Activated naive CD8-positive, alpha-beta T cell treated with anti-CD3 and anti-CD28 coated beads, Interleukin-2, amount 50 U/mL, for 24 hours (primary cell): ENCODE data around the gene CBFA2T3.

Source experiments
- ATAC-seq: fragments of 150-1000 bp; cut with Tn5 transposase; one replicate; pipeline ENCODE4 v1.10.0; 2021
- DNase-seq: peaks from one replicate; pipeline ENCODE4 v3.0.0; 2021
- H3K27ac Mint-ChIP-seq: one replicate; pipeline ENCODE4 v1.8.0; 2021; ENCODE audit warnings: mild to moderate bottlenecking, mixed read lengths
- H3K27me3 Mint-ChIP-seq: one replicate; pipeline ENCODE4 v1.8.0; 2021; ENCODE audit warnings: mixed read lengths
- H3K36me3 Mint-ChIP-seq: one replicate; pipeline ENCODE4 v1.8.0; 2021; ENCODE audit warnings: low read depth, mixed read lengths
- H3K4me1 Mint-ChIP-seq: one replicate; pipeline ENCODE4 v1.8.0; 2021; ENCODE audit warnings: mixed read lengths
- H3K4me3 Mint-ChIP-seq: one replicate; pipeline ENCODE4 v1.8.0; 2021; ENCODE audit warnings: mild to moderate bottlenecking, moderate library complexity, mixed read lengths
- H3K9me3 Mint-ChIP-seq: one replicate; pipeline ENCODE4 v1.8.0; 2021; ENCODE audit warnings: mixed read lengths

CBFA2T3 gene

DNA sequence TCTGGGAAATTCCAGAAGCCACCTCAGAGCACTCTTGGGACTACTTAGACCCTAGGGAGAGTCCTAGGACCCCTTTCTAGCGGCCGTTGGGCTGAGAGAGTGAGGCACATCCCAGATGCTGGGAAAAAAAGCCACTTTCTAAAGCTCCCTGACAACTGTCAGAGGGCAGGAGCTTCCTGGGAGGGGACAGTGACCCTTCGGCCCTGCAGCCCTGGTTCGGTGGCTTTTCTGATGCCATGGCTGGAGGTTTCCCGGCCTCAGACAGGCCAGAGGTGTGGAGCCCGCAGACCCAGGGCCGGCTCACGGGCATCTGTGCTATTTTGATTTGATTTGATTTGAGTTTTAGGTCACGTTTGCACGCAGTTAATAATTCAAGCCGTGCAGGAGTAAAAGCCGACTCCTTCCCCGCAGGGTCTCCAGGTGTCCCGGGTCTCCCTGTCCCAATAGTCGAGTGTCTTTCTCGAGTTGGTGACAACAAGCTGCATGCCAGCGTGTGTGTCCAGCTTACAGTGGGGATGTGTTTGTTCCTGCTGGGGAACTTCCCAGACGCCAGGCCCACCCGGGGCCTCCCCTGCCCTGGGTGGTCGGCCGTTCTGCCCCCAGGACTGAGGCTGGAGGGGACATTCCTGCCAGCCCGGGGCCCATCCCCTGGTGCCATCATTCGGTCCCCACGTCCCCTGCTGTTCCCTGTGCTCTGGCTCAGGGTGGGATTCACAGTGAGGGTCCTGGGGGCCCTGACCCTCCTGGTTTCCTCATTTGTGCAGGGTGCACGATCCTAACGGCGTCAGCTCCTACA, 1.0 kb upstream of the CBFA2T3 start:
- peaks cover 17% of the 10 kb centered on the region for H3K27me3 Mint-ChIP-seq
- no peak overlapping the region for H3K27ac Mint-ChIP-seq
- no peak overlapping the region for H3K4me3 Mint-ChIP-seq
- no peaks in the 10 kb centered on the region for H3K36me3 Mint-ChIP-seq
- ATAC-seq (no peak), DNase-seq (no peak)
- peaks cover 10% of the 10 kb centered on the region for H3K4me1 Mint-ChIP-seq
- no peaks in the 10 kb centered on the region for H3K9me3 Mint-ChIP-seq

DNA sequence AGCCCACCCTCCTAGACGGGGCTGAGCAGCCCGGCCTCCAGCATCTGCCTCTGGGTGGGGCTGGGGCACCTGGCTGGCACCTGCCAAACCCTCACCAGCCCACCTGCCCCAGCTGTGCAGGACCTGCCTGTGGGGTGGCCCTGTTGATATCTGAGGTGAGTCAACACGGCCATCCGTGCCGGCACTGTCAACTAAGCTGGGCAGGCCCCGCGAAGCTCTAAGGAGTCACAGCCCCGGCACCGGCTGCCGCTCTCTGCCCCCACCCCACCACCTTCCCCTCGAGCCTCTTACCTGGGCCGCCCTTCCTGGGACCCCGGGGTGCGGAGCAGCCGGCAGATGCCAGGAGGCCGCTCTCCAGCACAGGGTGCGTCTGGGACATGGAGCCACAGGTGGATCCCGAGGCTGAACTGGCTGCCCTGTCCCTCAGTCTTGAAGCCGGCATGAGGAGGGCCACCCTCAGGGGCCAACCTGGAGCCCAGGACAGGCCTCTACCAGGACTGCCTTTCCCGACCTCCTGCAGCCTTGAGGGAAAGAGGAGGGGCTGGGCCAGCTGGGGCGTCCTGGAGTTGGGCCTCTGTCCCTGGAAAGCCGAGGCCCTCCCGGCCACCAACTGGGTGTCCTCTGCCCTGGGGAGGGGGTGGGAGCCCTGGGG, 515 bp downstream of the CBFA2T3 start:
- H3K4me3 Mint-ChIP-seq = peak overlapping the region; percentile 36
- DNase-seq (no peak), ATAC-seq (peak; percentile 14)
- H3K4me1 Mint-ChIP-seq = peaks cover 7% of the 10 kb centered on the region
- H3K27ac Mint-ChIP-seq = no peak overlapping the region
- no peaks in the 10 kb centered on the region for H3K9me3 Mint-ChIP-seq
- H3K36me3 Mint-ChIP-seq = no peaks in the 10 kb centered on the region
- H3K27me3 Mint-ChIP-seq = peaks cover 17% of the 10 kb centered on the region

- Mint-ChIP-seq H3K9me3 (no peaks in the 10 kb centered on the region), H3K4me3 (peak overlapping the region; percentile 47), H3K27me3 (peaks cover 17% of the 10 kb centered on the region), H3K4me1 (peaks cover 7% of the 10 kb centered on the region), H3K27ac (no peak overlapping the region), H3K36me3 (no peaks in the 10 kb centered on the region)
- no peak for ATAC-seq
- DNase-seq = no peak
Observed at GRCh38 chr16:88975511-88976061, 1.4 kb downstream of the CBFA2T3 start.

- Mint-ChIP-seq H3K4me1 (peaks cover 7% of the 10 kb centered on the region), H3K27ac (no peak overlapping the region), H3K36me3 (no peaks in the 10 kb centered on the region), H3K27me3 (peaks cover 17% of the 10 kb centered on the region), H3K4me3 (peak overlapping the region; percentile 47), H3K9me3 (no peaks in the 10 kb centered on the region)
- no peak for DNase-seq
- ATAC-seq = no peak
Observed at GRCh38 chr16:88974916-88975215, 2.1 kb downstream of the CBFA2T3 start.

DNA sequence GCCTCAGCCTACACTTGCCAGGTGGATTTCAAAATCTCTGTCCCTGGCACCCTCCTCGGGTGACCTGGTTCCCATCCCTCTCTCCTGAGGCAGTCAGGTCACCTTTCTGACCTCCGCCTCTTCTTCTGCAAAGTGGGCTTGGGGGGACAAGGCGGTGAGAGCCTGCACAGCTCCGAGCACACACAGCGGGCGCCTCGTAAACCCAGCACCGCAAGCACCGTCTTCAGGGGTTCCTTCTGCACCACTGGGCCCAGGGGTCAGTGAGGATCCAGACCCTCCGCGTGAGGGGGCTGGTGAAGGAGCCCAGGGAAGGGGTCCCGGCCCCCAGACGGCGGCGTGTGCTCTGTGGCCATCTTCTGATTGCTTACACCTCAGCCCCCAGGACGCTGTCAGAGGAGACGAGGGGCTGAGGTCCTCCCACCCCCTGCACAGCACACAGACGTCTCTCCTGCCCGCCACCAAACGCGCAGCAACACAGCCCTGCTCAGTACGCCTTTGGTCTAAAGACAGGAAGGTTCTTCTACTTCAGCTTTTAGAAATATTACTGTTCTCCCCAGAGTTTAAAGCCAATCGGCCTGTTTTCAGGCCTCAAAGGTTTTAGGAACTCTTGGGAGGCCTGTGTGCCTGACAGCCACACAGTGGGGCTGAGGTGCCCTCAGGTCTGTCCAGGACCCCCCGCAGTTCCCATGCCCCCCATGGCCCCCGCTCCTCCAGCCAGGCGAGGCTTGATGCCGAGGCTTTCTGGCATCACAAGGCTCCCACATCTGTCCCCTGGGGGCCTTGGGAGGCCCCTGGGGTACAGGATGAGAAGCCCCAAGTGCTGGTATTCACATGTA, 2.7 kb downstream of the CBFA2T3 start:
- H3K36me3 Mint-ChIP-seq = no peaks in the 10 kb centered on the region
- no peak for DNase-seq
- no peaks in the 10 kb centered on the region for H3K9me3 Mint-ChIP-seq
- H3K27ac Mint-ChIP-seq = no peak overlapping the region
- peaks cover 17% of the 10 kb centered on the region for H3K27me3 Mint-ChIP-seq
- no peak for ATAC-seq
- peaks cover 6% of the 10 kb centered on the region for H3K4me1 Mint-ChIP-seq
- H3K4me3 Mint-ChIP-seq = no peak overlapping the region

DNA sequence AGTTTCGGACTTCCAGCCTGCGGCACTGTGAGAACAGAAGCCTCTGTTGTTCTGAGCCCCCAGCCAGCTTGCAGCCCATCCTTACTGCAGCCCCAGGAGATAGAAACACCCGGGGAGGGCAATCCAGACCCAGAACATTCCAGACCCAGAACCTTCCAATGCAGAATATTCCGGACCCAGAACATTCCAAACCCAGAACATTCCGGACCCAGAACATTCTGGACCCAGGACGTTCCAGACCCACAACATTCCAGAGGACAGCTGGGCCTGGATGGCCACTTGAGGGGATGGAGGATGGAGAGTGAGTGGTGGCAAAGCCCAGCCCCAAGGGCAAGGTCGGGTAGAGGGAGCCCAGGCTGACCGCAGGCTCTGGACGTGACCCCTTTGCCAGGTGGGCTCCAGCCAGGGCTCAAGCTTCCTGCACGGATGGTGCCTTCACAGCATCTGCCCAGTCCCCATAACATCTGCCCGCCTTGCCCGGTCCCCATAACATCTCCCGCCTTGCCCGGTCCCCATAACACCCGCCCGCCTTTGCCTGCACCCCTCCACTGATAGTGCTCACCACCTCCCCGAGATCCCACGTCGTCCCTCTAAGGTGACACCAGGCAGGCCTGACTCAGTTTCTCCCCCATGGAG, 3.5 kb downstream of the CBFA2T3 start:
- Mint-ChIP-seq H3K27ac (no peak overlapping the region), H3K36me3 (no peaks in the 10 kb centered on the region), H3K9me3 (no peaks in the 10 kb centered on the region), H3K27me3 (peaks cover 15% of the 10 kb centered on the region), H3K4me1 (peaks cover 6% of the 10 kb centered on the region), H3K4me3 (no peak overlapping the region)
- DNase-seq (no peak), ATAC-seq (no peak)

DNA sequence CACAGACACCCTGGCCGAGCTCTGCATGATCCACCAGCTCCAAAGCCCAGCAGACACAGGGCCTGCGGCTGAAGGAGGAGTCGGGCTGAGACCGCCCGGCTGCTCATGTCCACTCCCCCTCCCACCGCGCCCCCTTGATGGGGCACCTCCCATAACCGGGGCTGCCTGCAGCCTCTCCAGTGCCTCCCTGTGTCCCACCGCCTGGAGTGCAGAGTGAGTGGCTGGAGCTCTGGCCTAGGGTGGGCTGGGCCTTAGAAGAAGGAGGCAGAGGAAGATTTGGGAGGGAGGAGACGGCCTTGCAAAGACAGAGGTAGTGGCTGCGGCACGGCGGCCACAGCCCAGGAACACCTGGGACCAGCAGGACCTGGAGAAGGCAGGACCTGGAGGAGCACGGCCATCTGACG, 4.0 kb downstream of the CBFA2T3 start:
- DNase-seq (no peak), ATAC-seq (no peak)
- Mint-ChIP-seq H3K27ac (no peak overlapping the region), H3K36me3 (no peaks in the 10 kb centered on the region), H3K27me3 (peaks cover 15% of the 10 kb centered on the region), H3K4me3 (no peak overlapping the region), H3K4me1 (peaks cover 9% of the 10 kb centered on the region), H3K9me3 (no peaks in the 10 kb centered on the region)

DNA sequence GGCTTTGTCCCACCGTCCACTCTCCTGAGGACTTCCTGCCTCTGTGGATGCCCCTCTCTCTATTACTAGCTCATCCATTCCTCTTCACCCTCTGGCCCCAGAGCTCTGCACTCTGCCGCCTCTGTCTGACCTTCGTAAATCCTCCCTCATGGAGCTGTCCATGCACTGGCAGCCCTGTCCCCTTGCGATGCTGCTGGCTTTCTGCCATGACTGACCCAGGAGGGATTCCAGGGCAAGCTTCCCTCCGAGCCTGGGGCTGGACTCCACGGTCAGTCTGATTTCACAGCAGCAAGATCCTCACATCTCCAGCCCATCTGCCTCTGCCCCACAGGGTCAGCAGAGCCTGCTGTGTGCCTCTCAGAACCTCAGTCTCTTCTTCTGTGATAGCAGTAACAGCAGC, 4.7 kb downstream of the CBFA2T3 start:
- H3K4me3 Mint-ChIP-seq = no peak overlapping the region
- no peak overlapping the region for H3K27ac Mint-ChIP-seq
- ATAC-seq (no peak), DNase-seq (no peak)
- H3K36me3 Mint-ChIP-seq = no peaks in the 10 kb centered on the region
- H3K27me3 Mint-ChIP-seq = peaks cover 15% of the 10 kb centered on the region
- H3K9me3 Mint-ChIP-seq = no peaks in the 10 kb centered on the region
- peaks cover 16% of the 10 kb centered on the region for H3K4me1 Mint-ChIP-seq

- H3K4me3 Mint-ChIP-seq = no peak overlapping the region
- no peaks in the 10 kb centered on the region for H3K36me3 Mint-ChIP-seq
- H3K9me3 Mint-ChIP-seq = no peaks in the 10 kb centered on the region
- H3K27ac Mint-ChIP-seq = no peak overlapping the region
- ATAC-seq (no peak), DNase-seq (no peak)
- H3K4me1 Mint-ChIP-seq = peaks cover 16% of the 10 kb centered on the region
- peaks cover 12% of the 10 kb centered on the region for H3K27me3 Mint-ChIP-seq
Observed at GRCh38 chr16:88971371-88972097, 5.5 kb downstream of the CBFA2T3 start.

DNA sequence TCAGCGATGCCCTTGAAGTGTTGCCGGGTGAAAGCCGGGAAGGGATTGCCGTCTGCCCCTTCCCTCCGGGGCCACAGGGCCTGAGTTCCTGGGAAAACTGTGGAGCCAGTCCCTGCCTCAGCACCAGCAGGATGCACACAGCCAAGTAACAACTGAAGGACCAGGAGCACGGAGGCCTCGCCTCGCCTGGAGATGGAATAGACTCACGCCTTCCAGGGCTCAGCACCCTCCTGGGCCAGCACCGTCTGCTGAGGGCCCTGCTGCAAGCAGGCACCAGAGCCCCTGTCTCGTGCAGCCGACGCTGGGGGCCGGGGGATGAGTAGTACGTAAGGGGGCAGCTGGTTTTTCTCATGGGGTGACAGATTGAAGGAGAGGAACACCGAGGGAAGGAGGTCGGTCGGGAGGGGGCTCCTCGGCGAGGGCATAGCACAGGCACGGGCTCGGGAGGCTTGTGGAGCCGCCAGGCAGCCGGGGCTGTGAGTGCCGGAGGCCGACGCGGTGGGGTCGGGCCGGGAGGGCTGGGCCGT, 6.4 kb downstream of the CBFA2T3 start:
- Mint-ChIP-seq H3K4me3 (no peak overlapping the region), H3K4me1 (peaks cover 16% of the 10 kb centered on the region), H3K27me3 (peaks cover 11% of the 10 kb centered on the region), H3K27ac (no peak overlapping the region), H3K36me3 (no peaks in the 10 kb centered on the region), H3K9me3 (no peaks in the 10 kb centered on the region)
- DNase-seq (no peak), ATAC-seq (no peak)

DNA sequence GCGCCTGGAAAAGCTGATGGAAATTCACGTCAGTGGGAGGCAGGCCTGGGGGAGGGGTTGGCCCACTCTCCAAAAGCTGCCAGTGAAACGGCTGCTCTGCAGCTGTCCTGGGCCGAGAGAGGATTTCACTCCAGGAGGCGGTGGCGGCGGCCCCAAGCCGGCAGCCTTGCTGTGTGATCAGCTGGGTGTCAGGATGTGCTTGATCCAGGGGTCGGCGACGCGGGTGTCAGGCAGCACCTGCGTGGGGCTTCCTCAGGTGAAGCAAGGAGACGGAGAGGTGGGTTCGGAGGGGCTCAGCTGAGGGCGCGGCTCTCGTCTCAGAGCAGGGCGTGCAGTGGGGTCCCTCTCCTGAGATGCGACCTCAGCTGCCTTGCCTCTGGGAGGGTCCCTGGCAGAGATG, 7.0 kb downstream of the CBFA2T3 start:
- Mint-ChIP-seq H3K4me3 (no peak overlapping the region), H3K27ac (no peak overlapping the region), H3K27me3 (peaks cover 8% of the 10 kb centered on the region), H3K4me1 (peaks cover 15% of the 10 kb centered on the region), H3K9me3 (no peaks in the 10 kb centered on the region), H3K36me3 (no peaks in the 10 kb centered on the region)
- ATAC-seq (no peak), DNase-seq (no peak)

- ATAC-seq (no peak), DNase-seq (no peak)
- Mint-ChIP-seq H3K27ac (no peak overlapping the region), H3K4me1 (peaks cover 15% of the 10 kb centered on the region), H3K4me3 (no peak overlapping the region), H3K27me3 (peaks cover 7% of the 10 kb centered on the region), H3K9me3 (no peaks in the 10 kb centered on the region), H3K36me3 (no peaks in the 10 kb centered on the region)
Observed at GRCh38 chr16:88969361-88969831, 7.6 kb downstream of the CBFA2T3 start.

GRCh38 chr16:88968589-88969280, 8.3 kb downstream of the CBFA2T3 start:
- Mint-ChIP-seq H3K4me1 (peaks cover 15% of the 10 kb centered on the region), H3K27ac (no peak overlapping the region), H3K27me3 (peaks cover 3% of the 10 kb centered on the region), H3K4me3 (no peak overlapping the region), H3K36me3 (no peaks in the 10 kb centered on the region), H3K9me3 (no peaks in the 10 kb centered on the region)
- ATAC-seq (no peak), DNase-seq (no peak)
